HG03095 (cell line): ENCODE results near the gene CCDC78.

Experiments used
- ATAC-seq: cut with Tn5 transposase; IDR thresholded peaks from one replicate; pipeline ENCODE4 v1.9.1; 2021; ENCODE audit warnings: moderate library complexity; ENCODE audit not compliant: unreplicated experiment

The CCDC78 gene

GRCh38 chr16:726438-727290 is at the start of gene CCDC78, which contains the start of gene HAGHL:
Gene CCDC78 (minus strand): TSS chr16:726443. CDS start chr16:726367, 76 bp downstream.
Gene HAGHL (plus strand): TSS chr16:727106. CDS start chr16:727510, 404 bp downstream.
- no peak for ATAC-seq

GRCh38 chr16:775236-775796 is 49.1 kb upstream of the CCDC78 start:
- no peak for ATAC-seq

- no peak for ATAC-seq
Observed at GRCh38 chr16:774086-775001, 48.1 kb upstream of the CCDC78 start.

- ATAC-seq, result no peak
Observed at GRCh38 chr16:772959-773358, 46.7 kb upstream of the CCDC78 start.

GRCh38 chr16:770411-770810 is 44.2 kb upstream of the CCDC78 start:
- no peak for ATAC-seq

GRCh38 chr16:769934-770333 is 43.7 kb upstream of the CCDC78 start:
- ATAC-seq, result no peak

GRCh38 chr16:769184-769784 is 43.0 kb upstream of the CCDC78 start:
- no peak for ATAC-seq

- ATAC-seq, result no peak
Observed at GRCh38 chr16:768428-768827, 42.2 kb upstream of the CCDC78 start.

- ATAC-seq, result no peak
Observed at GRCh38 chr16:767743-768235, 41.5 kb upstream of the CCDC78 start.

GRCh38 chr16:766820-767640 is 40.8 kb upstream of the CCDC78 start:
- no peak for ATAC-seq

- no peak for ATAC-seq
Observed at GRCh38 chr16:766008-766819, 40.0 kb upstream of the CCDC78 start.

GRCh38 chr16:765488-765865 is 39.2 kb upstream of the CCDC78 start:
- no peak for ATAC-seq

GRCh38 chr16:764848-765487 is 38.7 kb upstream of the CCDC78 start:
- ATAC-seq, result no peak

- no peak for ATAC-seq
Observed at GRCh38 chr16:764184-764750, 38.0 kb upstream of the CCDC78 start.

- no peak for ATAC-seq
Observed at GRCh38 chr16:763369-764183, 37.3 kb upstream of the CCDC78 start.

- ATAC-seq, result no peak
Observed at GRCh38 chr16:762595-763268, 36.5 kb upstream of the CCDC78 start.
